ENCODE measurements around the gene MAPKBP1. TPM values are rescaled to one million over a fixed set of nuclear protein-coding genes. Genes with fewer than 3 reads are reported as not detected.

MAPKBP1 gene
- total RNA-seq, 2 donors from 2014 or later = 16.0 to 17.7 TPM

DNA sequence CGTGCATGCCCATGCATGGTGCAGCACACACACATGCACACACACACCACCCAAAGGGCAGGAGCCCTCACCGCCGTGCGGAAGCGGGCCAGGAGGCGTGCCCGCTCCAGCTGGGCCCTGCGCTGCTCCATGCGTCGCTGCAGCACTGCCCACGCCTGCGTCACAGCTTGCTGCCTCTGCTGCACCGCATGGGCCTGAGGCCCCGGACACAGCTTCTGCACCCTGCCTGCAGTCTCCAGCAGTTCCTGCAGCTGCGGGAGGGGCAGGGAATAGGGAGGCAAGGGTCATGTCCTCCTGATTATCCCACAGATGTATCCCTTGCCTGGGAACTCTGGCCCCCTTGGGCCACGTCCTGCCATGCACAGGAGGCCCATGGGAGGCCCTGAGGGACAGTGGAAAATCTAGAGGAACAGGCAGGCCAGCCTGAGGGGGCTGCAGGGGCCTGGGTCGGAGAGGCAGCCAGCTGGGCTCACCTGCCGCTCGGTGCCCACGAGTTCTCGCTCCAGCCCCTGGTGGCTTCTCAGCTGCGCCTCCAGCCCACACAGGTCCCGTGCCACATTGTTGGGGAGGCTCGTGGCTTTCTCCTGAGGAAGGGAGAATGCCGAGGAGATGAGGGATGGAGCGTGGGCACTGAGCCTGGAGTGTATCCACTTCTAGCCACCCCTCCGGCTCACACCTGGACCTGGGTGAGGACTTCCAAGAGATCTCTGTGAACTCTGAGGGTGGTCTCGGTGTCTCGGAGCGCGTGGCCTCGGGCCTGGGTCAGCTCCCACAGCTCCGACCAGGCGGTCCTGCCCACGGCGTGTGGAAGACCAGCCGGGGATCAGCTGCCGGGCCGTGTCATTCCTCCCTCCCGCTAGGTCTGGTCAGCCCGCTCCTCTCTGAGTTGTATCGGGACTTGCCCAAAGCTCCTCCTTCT, 95.7 kb downstream of the MAPKBP1 start:
- H3K4me3 Mint-ChIP-seq = peak overlapping the region; percentile 62 to 68
- peaks cover 11% of the 10 kb centered on the region for H3K4me1 Mint-ChIP-seq (ENCODE audit: low read depth)
- DNase-seq (no peak), ATAC-seq (replicated peaks in 1 of 2) (no peak)
- H3K27ac Mint-ChIP-seq = peak overlapping the region; percentile 56
- H3K9me3 Mint-ChIP-seq = no peaks in the 10 kb centered on the region
- H3K36me3 Mint-ChIP-seq (ENCODE audit: insufficient read depth in 2 of 2) = no peaks in the 10 kb centered on the region
- no peaks in the 10 kb centered on the region for H3K27me3 Mint-ChIP-seq (ENCODE audit: low read depth)

DNA sequence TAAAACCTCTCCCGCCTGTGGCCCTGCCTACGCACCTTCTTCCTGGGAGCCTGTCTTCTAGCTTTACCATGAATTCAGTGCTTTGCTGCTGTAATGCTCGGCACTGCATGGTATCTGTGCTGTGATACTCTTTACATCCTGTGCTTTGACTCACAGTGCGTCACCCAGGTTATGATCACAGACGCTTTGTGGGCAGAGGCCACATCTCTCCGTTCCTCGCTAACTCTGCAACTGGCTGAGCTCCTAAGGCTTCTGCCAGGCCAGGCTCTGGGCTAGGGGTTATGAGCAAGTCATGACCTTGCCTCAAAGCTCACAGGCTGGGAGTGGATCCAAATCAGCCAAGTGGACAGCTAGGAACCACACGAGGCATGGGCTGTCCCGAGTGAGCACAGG, 96.4 kb downstream of the MAPKBP1 start:
- Mint-ChIP-seq H3K27me3 (ENCODE audit: low read depth) (no peaks in the 10 kb centered on the region), H3K4me3 (peak overlapping the region; percentile 62 to 68), H3K36me3 (ENCODE audit: insufficient read depth in 2 of 2) (no peaks in the 10 kb centered on the region)

DNA sequence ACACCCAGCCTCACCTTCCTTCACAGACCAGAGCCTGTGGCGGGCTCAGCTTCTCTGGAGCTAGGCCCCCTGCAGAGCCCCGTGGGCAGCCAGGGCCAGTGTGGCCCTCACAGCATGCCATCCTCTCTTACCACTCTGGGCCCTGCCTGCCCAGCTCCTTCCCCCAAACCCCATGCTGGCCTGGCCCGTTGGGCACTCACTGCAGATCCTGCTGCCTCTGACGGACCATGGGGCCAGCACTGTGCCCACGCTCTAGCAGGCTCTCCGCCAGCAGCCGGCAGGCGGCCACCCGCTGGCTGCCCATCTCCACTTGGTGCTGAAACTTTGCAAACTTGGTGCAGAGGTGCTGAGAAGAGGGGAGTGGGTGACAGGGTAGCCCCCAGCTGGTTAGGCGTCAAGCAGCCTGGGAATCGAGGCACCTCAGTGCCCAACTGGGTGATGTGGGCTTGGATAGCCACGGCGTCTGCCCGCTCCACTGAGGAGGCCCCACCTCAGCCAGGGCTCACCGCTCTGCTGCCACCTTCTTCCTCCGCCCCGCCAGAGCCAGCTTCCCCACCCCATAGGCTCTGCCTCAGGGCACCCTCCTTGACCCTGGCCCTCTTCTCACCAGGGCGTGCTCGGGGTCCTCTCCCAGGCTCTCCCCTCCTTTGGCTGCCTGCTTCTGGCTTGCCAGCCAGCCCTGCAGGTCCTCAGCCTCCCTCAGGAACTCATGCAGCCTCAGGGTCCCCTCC, 97.1 kb downstream of the MAPKBP1 start:
- DNase-seq (no peak), ATAC-seq (replicated peaks in 1 of 2) (no peak)
- peaks cover 11% of the 10 kb centered on the region for H3K4me1 Mint-ChIP-seq (ENCODE audit: low read depth)
- no peak overlapping the region for H3K27ac Mint-ChIP-seq
- no peaks in the 10 kb centered on the region for H3K9me3 Mint-ChIP-seq
- H3K27me3 Mint-ChIP-seq (ENCODE audit: low read depth) = no peaks in the 10 kb centered on the region
- H3K4me3 Mint-ChIP-seq = peak overlapping the region; percentile 62 to 68
- no peaks in the 10 kb centered on the region for H3K36me3 Mint-ChIP-seq (ENCODE audit: insufficient read depth in 2 of 2)

More for the DNA sequence above, 96.4 kb downstream of the MAPKBP1 start:
- Mint-ChIP-seq H3K4me1 (ENCODE audit: low read depth) (peaks cover 11% of the 10 kb centered on the region), H3K27ac (peak overlapping the region; percentile 56), H3K9me3 (no peaks in the 10 kb centered on the region)
- ATAC-seq (replicated peaks in 1 of 2) (peak; percentile 98 to 99), DNase-seq (peak; percentile 73)

DNA sequence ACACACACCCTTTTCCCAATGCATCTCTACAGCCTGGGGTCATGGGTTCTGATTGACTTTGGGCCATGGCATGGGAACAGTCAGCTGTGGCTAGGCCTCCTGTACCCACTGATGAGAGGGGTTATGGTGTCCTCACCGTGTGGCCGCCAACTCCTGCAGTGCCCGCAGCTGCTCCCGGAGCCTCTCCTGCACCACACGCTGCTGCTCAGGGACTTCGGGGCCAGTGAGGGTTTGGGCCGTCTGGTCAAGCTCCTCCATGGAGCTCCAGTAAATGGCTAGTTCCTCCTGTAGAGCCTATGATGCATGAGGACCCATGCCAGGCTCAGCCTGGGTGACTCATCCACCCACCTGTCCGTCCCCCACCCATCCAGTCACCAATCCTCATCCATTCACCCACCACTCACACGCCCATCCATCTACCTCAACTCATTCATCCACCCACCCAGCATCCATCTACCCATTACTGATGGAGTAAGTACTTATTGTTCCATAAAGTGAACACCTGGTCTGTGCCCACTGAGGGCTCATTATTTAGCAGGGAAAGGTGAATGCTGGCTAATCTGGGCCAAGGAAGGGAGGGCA, 98.0 kb downstream of the MAPKBP1 start:
- Mint-ChIP-seq H3K36me3 (ENCODE audit: insufficient read depth in 2 of 2) (no peaks in the 10 kb centered on the region), H3K27me3 (ENCODE audit: low read depth) (no peaks in the 10 kb centered on the region), H3K4me1 (ENCODE audit: low read depth) (peaks cover 11% of the 10 kb centered on the region), H3K27ac (no peak overlapping the region), H3K9me3 (no peaks in the 10 kb centered on the region), H3K4me3 (no peak overlapping the region)
- DNase-seq = no peak
- no peak for ATAC-seq (replicated peaks in 1 of 2)

DNA sequence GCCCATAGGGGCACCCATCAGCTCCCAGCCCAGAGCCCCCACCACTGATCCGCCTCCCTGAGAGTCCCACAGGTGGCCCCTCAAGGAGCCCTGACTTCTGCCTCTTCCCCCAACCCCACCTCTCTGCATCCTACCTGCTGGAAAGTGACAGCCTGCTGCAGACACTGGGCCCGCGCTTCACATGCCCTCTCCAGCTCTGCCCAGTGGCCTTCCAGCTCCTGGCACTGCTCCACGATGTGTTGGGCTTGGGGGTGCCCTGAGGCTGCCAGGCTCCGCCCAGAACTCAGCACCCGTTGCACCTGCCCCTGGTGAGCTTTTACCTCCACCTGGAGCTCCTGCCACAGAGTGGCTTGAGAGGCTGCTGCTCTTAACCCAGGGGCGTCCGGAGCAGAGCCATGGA, 99.4 kb downstream of the MAPKBP1 start:
- H3K9me3 Mint-ChIP-seq = no peaks in the 10 kb centered on the region
- no peaks in the 10 kb centered on the region for H3K27me3 Mint-ChIP-seq (ENCODE audit: low read depth)
- no peak overlapping the region for H3K4me3 Mint-ChIP-seq
- peaks cover 11% of the 10 kb centered on the region for H3K4me1 Mint-ChIP-seq (ENCODE audit: low read depth)
- DNase-seq (no peak), ATAC-seq (replicated peaks in 1 of 2) (no peak)
- H3K27ac Mint-ChIP-seq = no peak overlapping the region
- no peaks in the 10 kb centered on the region for H3K36me3 Mint-ChIP-seq (ENCODE audit: insufficient read depth in 2 of 2)

DNA sequence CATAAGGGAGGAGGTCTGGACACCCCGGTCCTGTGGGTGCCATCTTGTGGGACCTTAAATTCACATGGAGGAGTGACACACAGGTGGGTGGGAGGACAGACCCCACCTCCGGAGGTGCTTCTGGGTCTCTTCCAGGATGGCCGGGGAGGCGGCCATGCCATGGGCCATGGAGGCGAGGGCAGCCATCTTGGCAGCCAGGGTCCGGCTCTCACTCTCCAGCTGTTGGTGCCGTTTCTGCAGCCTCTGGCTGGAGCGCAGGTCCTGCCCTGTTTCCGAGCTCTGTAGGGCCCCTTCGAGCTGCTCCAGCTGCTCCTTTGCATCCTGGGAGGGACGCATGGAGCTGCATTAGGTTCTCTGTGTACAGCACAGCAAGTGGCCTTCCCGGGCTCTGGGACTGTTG, 100.5 kb downstream of the MAPKBP1 start:
- H3K27me3 Mint-ChIP-seq (ENCODE audit: low read depth) = no peaks in the 10 kb centered on the region
- DNase-seq (no peak), ATAC-seq (replicated peaks in 1 of 2) (no peak)
- H3K4me3 Mint-ChIP-seq = no peak overlapping the region
- no peaks in the 10 kb centered on the region for H3K9me3 Mint-ChIP-seq
- H3K27ac Mint-ChIP-seq = no peak overlapping the region
- H3K4me1 Mint-ChIP-seq (ENCODE audit: low read depth) = peaks cover 11% of the 10 kb centered on the region
- H3K36me3 Mint-ChIP-seq (ENCODE audit: insufficient read depth in 2 of 2) = no peaks in the 10 kb centered on the region

DNA sequence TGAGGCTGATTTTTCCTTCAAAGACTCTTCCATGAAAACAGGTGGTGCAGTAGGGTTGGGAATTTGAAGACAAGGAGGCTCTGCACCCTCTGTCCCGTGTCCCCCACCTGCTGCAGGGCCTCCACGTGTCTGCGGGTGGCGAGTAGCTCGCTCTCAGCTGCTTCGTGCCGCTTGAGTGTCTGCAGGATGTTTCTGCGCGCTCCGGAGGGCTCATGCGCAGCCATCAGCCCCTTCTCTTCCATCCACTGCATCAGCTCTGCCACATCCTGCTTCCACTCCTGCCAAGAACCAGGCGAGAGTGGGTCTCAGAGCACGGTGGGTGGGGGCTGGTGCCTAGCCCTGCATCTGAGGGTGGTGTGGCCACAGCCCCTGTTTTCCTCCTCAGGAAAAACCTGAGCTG, 101.7 kb downstream of the MAPKBP1 start:
- Mint-ChIP-seq H3K27me3 (ENCODE audit: low read depth) (peaks cover 7% of the 10 kb centered on the region), H3K4me1 (ENCODE audit: low read depth) (peaks cover 4% of the 10 kb centered on the region), H3K36me3 (ENCODE audit: insufficient read depth in 2 of 2) (no peaks in the 10 kb centered on the region), H3K27ac (no peak overlapping the region), H3K4me3 (no peak overlapping the region), H3K9me3 (no peaks in the 10 kb centered on the region)
- ATAC-seq (replicated peaks in 1 of 2) = no peak
- no peak for DNase-seq

DNA sequence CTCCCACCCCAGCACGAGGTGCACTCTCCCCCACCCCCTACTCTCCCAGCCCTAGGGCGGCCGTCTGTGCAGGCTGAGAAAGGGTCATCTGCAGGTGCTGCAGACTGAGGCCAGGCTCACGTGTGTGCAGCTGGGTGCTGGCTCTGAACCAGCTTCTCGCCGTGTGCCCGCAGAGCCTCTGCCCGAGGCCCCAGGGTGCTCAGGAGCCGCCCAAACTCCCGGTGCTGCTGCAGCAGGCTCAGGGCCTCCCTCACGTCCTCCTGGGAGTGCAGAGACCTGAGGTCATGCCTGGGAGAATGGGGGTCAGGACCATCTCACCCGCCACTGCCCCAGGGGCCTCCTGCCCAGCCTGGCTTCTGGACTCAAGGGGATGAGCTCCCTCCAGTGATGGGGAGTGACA, 102.4 kb downstream of the MAPKBP1 start:
- no peaks in the 10 kb centered on the region for H3K4me1 Mint-ChIP-seq (ENCODE audit: low read depth)
- DNase-seq (no peak), ATAC-seq (replicated peaks in 1 of 2) (no peak)
- peaks cover 13% of the 10 kb centered on the region for H3K27me3 Mint-ChIP-seq (ENCODE audit: low read depth)
- no peak overlapping the region for H3K4me3 Mint-ChIP-seq
- no peaks in the 10 kb centered on the region for H3K9me3 Mint-ChIP-seq
- no peak overlapping the region for H3K27ac Mint-ChIP-seq
- no peaks in the 10 kb centered on the region for H3K36me3 Mint-ChIP-seq (ENCODE audit: insufficient read depth in 2 of 2)

Other genes with a start within 250 kb of the MAPKBP1 start
- gene RPAP1, start 230.2 kb upstream of the MAPKBP1 start, total RNA-seq = 10 to 100 TPM; 43.5 to 48.5 TPM
- gene TYRO3, start 215.3 kb upstream of the MAPKBP1 start, total RNA-seq = 1 to 10 TPM; 2.2 to 3.0 TPM
- gene MGA, start 114.1 kb upstream of the MAPKBP1 start, total RNA-seq = 10 to 100 TPM; 35.6 to 37.5 TPM
- gene JMJD7, start 53.6 kb downstream of the MAPKBP1 start, total RNA-seq = 10 to 100 TPM; 15.2 to 16.0 TPM
- gene PLA2G4B, start 64.4 kb downstream of the MAPKBP1 start, total RNA-seq = 1 to 10 TPM; 4.4 to 9.1 TPM
- gene SPTBN5, start 119.6 kb downstream of the MAPKBP1 start, total RNA-seq = 1 to 10 TPM in 1 of 2 donors, under 1 TPM in 1; 0.41 to 1.7 TPM
- 10 to 100 TPM; 22.6 to 32.7 TPM for gene EHD4, start 198.1 kb downstream of the MAPKBP1 start, total RNA-seq
- not detected for gene PLA2G4E, start 246.6 kb downstream of the MAPKBP1 start, total RNA-seq

All from activated T-cell treated with anti-CD3 and anti-CD28 coated beads, Interleukin-2, amount 50 U/mL, for 72 hours (primary cell).